GM18502 (cell line): ENCODE measurements around the gene ERCC3.

Experiments used
- ATAC-seq: cut with Tn5 transposase; IDR thresholded peaks from one replicate; pipeline ENCODE4 v1.9.1; 2021; ENCODE audit warnings: mild to moderate bottlenecking; ENCODE audit not compliant: unreplicated experiment, poor library complexity

ERCC3 gene

DNA sequence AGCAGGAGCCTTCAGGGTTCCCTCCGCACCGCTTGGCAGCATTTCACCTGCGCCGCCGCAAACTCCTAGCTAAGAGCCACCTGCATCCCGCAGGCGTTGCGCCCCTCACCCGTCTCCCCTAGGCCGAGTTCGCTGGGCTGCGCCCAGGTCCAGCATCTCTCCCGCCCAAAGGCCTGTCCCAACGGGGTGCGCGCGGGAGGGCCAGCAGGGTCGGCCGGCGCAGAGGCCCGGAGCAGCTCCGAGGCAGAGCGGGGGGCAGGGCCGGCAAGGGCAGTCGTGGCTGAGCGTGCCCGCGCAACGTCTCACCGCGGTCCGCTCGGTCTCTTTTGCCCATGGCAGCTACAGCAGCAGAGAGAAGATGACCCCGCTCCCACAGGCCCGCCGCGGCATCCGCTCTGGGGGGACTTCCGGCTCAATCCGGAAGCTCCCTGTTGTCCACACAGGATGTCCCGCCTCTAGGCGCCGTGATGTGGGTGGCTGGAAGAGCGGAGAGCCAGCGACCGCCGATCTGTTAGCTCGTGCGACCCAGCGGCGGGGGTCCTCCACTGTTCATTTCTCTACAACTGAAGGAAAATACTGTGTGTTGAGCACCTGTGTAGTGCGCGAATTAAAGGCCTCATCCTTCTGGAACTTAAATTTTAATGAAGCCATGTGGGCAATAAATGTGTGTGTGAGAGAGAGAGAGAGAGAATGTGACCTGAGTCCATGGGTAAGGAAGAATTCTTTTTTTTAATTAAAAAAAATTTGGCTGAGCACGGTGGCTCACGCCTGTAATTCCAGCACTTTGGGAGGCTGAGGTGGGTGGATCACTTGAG, at the start of gene ERCC3:
ERCC3 (minus strand) TSS at position 397 of the 815 bp plus-strand sequence; CDS start at position 334, 63 bp downstream.
- ATAC-seq, result peak; percentile 100

DNA sequence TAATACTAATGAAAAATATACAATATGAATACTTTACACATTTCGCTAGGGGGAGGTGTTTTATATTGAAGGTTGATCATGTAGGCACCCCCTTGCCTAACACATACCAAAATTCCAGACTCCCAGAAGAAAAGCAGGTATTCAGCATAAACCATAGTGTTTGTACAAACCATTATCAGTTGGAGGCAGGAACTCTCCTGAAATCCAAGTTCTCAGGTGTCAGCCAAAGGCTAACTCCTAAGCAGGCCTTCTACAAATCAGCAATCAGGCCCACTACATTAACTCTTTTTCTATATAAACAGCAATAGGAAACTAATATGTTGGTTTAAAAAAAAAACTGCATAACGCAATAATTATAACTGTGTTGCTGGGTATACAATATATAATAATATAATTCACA, 49.3 kb upstream of the ERCC3 start:
- ATAC-seq, result no peak

DNA sequence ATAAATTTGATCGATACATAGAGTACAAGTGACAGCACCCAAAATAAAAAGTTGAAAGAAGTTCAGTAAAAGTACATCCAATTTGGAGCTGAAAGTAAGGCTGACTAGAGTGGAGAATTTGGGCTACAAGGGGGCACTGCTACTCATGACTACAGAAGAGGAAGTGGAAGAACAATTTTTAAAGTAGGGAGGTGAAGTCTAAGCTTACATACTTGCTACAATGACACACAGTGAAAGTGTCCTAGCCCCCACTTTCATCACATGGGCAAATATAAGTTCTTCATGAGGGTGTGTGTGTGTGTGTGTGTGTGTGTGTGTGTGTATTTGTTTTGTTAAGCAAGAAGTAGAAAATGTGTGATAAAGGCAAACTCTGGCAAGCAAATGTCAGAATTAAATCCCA, 48.2 kb upstream of the ERCC3 start:
- ATAC-seq, result no peak

DNA sequence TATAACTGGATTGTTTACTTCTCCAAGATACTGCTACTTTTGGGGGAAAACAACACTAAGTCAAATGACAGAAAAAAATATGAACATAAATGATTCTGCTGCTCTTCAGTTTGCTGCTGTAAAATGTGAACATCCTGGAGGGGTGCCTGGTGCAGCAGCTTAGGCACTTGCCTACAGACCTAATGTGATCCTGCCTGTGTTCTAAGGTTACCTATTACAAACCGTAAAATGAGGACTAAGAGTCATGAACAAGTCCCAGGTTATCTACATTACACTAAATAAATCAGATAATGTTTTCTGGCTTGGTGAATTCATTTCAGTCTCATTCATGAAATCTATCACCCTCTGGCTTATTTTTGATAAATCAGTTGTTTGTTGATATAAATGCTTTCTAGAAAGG, 38.4 kb upstream of the ERCC3 start:
- no peak for ATAC-seq

DNA sequence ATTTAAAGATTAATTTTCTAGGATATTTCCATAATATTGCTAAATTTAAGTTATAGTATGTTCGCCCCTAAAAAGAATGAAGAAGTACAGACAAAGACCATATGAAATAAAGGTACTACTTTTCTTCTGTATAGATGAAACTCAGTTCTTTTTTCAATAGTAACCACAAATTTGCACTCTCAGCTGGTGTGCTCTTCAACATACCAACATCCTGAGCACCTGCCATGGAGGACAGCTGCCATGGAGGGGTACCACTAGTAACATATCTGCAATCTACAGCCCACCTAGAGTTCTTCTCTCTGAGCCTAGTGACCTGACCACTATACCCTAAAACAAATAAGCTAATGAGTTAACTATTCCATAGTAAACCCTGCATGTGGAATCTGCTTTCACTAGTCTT, 36.8 kb upstream of the ERCC3 start:
- peak; percentile 73 for ATAC-seq

DNA sequence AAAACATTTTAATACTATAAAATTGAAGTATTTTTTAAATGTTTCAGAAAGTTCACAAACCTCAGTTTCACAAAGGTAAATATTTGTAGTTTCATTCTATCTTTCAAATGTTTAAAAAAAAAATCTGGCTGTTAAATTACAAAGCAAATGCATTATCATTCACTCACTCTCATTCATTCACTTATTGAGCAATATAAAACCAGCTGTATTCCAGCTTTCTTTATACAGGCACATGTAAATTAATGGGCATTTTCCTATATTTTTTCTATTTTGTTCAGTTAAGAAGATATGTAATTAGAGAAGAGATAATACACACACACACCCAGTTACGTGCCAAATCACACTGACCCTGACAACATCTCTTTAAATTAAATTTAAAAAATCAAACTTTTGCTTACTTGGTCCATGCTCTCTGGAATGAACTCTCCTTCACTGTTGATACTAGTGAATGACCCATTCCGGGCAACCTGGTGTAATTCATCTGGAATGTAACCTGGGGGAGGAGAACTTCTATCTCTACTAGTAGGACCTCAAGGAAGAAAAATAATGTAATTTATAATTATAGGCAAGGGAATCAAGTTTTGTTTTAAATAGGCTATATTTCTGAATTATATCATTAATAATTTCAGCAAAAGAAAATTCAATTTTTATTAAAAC, 32.5 kb upstream of the ERCC3 start:
- ATAC-seq, result no peak

DNA sequence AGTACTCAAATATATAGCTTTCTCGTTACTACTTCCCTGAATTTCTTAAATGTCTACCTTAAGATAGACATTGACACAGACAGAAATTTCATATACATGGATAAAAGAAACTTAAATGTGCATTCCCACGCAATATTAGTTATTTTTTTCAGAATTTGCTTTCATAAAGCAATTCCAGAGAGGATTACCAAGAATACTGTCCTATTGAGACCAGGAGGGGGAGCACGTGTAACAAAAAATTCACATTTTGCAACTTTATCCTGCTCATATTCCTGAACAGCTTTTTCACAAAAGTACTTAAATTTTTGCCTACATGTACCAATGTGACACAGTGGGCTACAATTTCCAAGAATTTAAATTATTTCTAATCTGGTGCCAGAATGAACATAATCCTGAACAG, 30.7 kb upstream of the ERCC3 start:
- ATAC-seq, result no peak

DNA sequence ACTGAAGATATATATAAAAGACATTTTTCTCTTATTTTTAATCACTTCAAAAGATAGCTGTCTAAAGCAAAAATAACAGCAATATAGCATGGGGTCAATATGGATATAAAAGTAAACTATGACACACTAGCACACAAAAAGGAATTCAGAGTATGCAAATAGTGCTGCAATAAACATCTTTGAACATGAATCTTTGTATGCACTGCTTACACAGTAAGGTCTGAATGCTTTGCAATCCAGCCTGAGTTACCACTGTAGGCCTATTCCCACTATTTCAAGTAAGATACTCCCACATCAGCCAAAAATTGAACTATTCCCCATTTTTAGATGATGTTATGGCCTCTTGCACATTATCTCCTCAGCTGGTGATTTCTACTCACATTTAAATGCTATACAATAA, 27.4 kb upstream of the ERCC3 start:
- ATAC-seq, result no peak

DNA sequence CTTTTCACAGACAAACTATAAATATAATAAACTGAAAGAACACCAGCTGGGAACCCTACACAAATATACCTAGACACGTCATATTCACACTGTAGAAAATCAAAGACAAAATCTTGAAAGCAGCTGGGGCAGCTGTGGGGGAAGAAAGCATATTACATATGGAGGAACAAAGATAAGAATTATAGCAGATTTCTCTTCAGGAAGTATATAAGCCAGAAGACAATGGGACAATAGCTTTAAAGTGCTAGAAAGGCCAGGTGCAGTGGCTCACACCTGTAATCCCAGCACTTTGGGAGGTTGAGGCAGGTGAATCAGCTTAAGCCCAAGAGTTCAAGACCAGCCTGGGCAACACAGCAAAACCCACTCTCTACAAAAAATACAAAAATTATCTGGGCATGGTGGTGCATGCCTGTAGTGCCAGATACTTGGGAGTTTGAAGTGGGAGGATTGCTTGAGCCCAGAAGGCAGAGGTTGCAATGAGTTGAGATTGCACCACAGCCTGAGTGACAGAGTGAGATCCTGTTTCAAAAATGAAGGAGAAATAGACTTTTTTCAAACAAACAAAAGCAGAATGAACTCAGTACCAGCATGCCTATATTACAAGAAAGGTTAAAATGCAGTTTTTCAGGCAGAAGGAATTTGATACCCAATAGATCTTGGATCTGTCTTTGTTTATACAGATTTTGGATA, 26.8 kb upstream of the ERCC3 start:
- no peak for ATAC-seq

DNA sequence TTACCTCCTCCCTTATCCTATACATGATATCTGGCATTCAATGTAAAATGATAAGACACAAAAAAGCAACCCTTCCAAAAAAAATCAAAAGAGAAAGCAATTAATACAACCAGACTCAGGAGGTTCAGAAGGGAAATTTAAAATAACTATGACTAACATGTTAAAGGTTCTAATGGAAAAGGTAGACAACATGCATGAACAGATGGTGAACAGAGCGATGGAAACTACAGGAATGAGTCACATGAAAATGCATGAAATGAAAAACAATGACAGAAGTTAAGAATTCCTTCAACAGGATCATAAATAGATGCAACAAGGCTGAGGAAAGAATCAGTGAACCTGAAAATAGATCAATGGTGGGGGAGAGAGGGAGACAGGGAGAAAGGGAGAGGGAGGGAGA, 26.1 kb upstream of the ERCC3 start:
- ATAC-seq, result no peak

DNA sequence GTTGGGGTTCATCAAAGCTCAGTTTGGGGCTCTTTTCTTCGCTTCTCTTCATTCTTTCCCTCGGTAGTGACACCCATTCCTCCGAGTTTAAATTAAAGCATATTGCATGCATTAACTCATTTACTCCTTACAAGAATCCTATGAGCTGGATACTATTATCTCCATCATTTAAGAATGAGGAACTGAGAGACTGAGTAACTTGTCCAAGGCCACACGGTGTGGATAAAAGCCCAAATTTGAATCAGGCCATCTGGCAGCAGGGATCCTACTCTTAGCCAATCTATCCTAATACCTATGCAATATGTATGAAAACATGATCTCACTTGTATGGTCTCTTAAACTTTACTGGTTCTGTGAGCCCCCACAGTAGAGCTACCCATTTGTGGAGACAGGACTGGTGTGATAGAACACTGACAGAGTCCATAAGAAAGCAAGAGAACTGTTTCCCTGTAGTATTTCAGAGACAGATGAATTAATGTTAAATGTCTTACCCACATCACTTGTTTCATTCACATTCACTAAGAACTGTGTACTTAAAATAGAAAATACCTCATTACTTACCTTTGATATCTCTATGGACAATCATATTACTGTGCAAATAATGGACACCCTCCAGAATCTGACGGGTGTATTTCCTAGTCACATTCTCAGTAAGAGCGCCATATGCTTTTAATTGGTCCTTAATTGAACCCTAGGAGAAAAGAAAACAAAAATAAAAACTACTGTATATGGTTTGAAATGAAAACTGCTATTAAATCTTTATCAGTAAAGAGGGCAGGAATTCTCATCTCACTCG, 20.4 kb upstream of the ERCC3 start:
- ATAC-seq, result no peak

DNA sequence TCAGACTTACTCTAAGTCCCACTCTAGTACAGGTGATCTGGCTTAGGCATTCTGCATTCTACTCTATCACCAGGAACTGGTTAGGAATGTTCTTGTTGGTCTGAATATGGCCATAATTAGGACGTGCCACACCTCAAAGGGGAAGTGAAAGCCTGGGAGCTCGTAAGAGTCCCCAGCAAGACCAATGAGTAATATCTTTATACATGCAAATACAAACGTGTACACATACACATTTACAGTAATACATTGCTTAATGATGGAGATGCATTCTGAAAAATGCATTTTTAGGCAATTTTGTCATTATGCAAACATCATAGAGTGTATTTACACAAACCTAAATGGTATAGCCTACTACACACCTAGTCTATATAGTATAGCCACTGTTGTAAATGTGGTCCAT, 19.5 kb upstream of the ERCC3 start:
- peak; percentile 99 for ATAC-seq

DNA sequence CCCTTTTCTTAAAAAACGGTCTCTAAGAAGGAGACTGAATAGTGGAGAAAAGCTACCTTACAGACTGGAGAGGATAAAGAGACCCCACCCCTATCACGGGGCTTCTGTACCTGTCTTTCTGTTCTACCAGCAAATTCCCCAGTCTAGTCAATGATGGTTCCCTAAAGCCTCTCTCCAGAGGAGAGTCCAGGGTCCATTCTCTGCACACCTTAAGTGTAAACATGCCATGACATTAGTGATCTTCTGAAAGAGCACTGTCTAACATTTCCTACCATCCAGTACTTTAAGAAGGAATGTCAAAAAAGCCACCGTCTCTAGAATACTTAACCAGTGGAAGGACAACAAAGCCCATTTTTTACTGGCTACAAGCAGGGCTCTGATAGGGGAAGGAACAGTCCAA, 17.0 kb upstream of the ERCC3 start:
- ATAC-seq, result no peak

DNA sequence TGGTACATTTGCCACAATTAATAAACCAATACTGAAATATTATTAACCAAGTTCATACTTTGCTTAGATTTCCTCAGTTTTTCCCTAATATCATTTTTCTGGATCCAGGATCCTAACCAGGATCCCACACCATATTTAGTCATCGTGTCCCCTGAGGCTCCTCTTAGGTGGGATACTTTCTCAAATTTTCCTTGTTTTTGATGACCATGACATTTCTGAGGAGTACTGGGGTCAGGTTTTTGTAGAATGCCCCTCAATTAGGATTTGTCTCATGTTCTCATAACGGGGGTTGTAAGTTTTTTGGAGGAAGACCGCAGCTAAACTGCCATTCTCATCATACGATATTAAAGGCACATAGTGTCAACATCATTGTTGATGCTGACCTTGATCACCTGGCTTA, 15.5 kb upstream of the ERCC3 start:
- ATAC-seq, result no peak

DNA sequence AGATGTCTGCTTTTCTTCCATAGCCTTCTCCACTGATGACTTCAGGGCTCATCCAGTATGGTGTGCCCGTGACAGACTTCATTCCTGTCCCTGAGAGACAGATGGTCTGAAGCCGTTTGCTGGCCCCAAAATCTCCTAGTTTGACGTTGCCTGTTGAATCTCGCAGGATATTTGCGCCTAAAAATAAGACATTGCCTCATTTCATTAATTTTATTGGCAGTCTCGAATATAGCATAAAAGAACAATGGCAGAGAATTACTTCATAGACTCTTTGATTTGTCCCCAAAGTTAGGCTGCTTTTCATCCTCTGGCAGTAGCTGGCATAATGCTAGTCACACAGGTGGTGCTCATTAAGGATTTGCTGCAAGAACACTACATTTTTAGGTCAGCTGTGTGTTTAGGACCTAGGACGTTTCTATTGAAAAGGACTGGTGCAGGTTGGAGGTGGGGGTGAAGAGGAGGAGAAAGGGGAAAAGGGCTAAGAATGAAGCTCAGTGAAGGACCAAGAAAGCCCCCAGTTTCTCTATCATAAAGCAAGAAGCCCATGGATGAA, 14.7 kb upstream of the ERCC3 start:
- no peak for ATAC-seq

DNA sequence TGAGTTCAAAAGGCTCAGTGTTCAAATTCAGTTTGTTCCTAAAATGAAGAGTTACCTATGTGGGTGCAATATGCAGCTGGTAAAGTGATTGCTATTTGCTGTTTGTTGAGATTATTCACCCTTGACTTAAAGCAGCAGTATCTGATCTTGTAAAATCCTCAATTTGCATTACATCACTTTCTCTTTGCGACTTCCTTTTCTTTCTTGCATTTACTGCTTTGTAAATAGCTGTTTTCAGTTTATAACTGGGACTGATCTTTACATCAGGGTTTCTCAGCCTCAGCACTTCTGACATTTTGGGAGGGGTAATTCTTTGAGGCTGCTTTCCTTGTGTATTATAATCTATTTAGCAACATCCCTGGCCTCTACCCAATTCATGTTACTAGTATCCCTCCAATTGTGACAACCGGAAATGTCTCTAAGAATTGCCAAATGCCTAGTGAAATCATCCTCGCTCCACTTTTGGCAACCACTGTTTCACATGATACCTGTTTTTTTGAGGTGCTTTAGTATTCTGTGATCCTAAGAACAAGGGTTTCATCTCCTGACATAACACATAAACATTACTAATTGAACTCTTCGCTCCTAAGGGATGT, 12.1 kb upstream of the ERCC3 start:
- ATAC-seq, result no peak

DNA sequence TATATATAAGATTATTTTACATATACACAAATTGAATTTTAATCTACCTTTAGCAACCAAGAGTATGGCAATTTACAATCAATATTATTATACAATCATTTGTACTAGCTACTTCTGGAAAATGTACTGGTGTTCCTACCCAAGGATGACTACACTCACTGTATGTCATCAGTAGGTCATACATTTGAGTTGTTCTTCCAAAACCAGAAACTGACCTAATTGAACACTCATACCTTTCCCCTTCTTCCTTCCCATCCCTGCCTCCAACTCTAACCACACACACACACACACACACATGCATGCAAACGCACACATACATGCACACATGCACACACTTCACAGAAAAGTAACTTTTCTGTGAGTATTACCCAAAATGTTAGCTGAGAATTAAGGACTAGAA, 8.2 kb upstream of the ERCC3 start:
- no peak for ATAC-seq

DNA sequence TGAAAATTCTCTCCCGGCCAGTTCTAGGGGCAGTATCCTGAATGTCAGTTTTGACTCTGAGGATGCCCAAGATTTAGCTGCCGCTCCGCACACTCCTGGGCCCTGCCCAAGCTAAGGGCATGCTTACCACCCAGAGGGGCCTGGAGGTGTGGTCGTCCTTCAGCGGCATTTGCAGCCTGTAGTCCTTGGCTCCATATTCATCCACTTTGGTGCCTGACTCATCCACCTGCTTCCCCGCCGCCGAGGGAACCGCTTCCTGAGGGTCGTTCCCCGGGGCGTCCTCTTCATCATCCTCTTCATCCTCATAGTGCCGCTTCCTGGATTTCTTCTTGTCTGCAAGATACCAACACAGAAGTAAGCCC, 577 bp downstream of the ERCC3 start:
- ATAC-seq, result peak; percentile 9

DNA sequence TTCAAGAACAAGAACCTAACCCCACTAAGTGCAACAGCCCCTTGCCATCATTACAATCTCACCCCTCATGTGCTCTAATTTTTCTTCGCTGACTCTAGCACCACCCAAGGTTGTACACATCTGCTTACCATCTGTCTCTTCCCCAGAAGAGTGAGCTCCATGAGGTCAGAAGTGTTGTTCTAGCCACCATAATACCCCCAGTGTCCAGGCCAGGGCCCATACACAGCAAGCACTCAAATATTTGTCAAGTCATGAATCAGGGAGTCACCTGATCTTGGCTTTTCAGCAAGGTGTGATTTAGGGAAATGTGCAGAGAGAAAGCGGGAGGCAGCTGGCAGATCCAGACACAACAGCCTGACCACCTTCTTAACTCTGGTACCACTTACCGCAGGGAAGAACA, 5.7 kb downstream of the ERCC3 start:
- ATAC-seq, result no peak

DNA sequence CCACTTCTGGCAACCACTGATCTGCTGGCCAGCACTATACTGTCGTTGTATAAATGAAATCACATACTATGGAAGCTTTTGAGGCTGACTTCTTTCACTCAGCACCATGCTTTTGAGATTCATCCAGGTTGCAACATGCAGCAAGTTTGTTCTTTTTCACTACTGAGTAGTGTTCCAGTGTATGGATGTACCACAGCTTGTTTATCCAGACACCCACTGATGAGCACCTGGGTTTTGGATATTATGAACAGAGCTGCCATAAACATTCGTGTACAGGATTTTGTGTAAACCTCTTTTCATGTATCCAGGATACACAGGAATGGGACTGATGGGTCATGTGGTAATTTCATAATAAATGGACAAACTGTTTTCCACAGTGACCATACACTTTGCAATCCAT, 10.7 kb downstream of the ERCC3 start:
- ATAC-seq, result no peak
